HepG2 (cell line): ENCODE measurements around the gene SCARF1. TPM values are rescaled to one million over a fixed set of nuclear protein-coding genes. Genes with fewer than 3 reads are reported as not detected.

Experiments
- AHR ChIP-seq: IDR thresholded peaks from 2 replicates; pipeline ENCODE4 v1.6.1; 2018; ENCODE audit warnings: missing genetic modification reagents, missing compliant biosample characterization
- DNMT3B ChIP-seq: conservative IDR thresholded peaks from 2 replicates; pipeline ENCODE4 v1.6.1; 2016; ENCODE audit warnings: missing biosample characterization, control low read depth
- HNRNPL ChIP-seq: fragments of 200-400 bp; formaldehyde crosslinking; IDR thresholded peaks from 2 replicates; pipeline ENCODE4 v1.6.1; 2017; ENCODE audit warnings: mild to moderate bottlenecking, low read depth, low read length
- MAFF ChIP-seq: IDR thresholded peaks from 2 replicates; pipeline ENCODE4 v1.6.1; 2011; ENCODE audit warnings: low read depth, low read length, improper control_type of control experiment
- NCOA2 ChIP-seq: sonication (generic); formaldehyde crosslinking; IDR thresholded peaks from 2 replicates; pipeline ENCODE4 v1.8.0; 2022; ENCODE audit warnings: inconsistent platforms
- NFIC ChIP-seq: IDR thresholded peaks from 2 replicates; pipeline ENCODE4 v1.6.1; 2012; ENCODE audit warnings: mild to moderate bottlenecking, low read length, inconsistent platforms
- NFKBIZ ChIP-seq: IDR thresholded peaks from 2 replicates; pipeline ENCODE4 v1.6.1; 2018; ENCODE audit warnings: missing genetic modification reagents, missing compliant biosample characterization
- PITX1 ChIP-seq: sonication (generic); formaldehyde crosslinking; IDR thresholded peaks from 2 replicates; pipeline ENCODE4 v1.5.1; 2020; ENCODE audit warnings: mild to moderate bottlenecking, missing genetic modification reagents
- ZNF225 ChIP-seq: sonication (generic); formaldehyde crosslinking; IDR thresholded peaks from 2 replicates; pipeline ENCODE4 v1.4.0; 2020; ENCODE audit warnings: mild to moderate bottlenecking, missing genetic modification reagents
- ZNF430 ChIP-seq: sonication (generic); formaldehyde crosslinking; IDR thresholded peaks from 2 replicates; pipeline ENCODE4 v1.9.0; 2021; ENCODE audit warnings: mild to moderate bottlenecking, missing genetic modification reagents
- ZNF883 ChIP-seq: sonication (generic); formaldehyde crosslinking; IDR thresholded peaks from 2 replicates; pipeline ENCODE4 v1.5.1; 2020; ENCODE audit warnings: mild to moderate bottlenecking, missing genetic modification reagents; ENCODE audit errors: not compliant biosample characterization
- polyA plus RNA-seq, 8 experiments: library from polyadenylated mRNA; depleted of rRNA in 3 of 8; stranded (reverse) in 7 of 8; unstranded in 1 of 8; fragments of >200 nt; fragmentation: Illumina TruSeq in 4 of 8; extraction: Trizol in 4 of 8; gene quantifications; 2 replicates each; pipeline versions ENCODE4 v1.2.1 to v1.2.3, GENCODE V29; 2011 to 2016; ENCODE audit warnings: low read depth in 4 of 8, missing spikeins in 1 of 8, mixed read lengths in 1 of 8; ENCODE audit not compliant: insufficient read depth in 1 of 8
- total RNA-seq, 5 experiments: library from RNA; depleted of rRNA; stranded (reverse); fragments of >200 nt; fragmentation: Illumina TruSeq; extraction: Trizol; gene quantifications; 2 replicates each; pipeline ENCODE4 v1.2.3, GENCODE V29; 2016; ENCODE audit warnings: low read depth in 1 of 5
- TF ChIP-seq, protein P1 (sequence below): sonication (generic); formaldehyde crosslinking; IDR thresholded peaks from 2 replicates; pipeline ENCODE4 v1.4.0; 2020; ENCODE audit warnings: missing genetic modification reagents, mild to moderate bottlenecking, borderline replicate concordance
- TF ChIP-seq, protein P2 (sequence below): sonication (generic); formaldehyde crosslinking; IDR thresholded peaks from 2 replicates; pipeline ENCODE4 v1.5.0; 2020; ENCODE audit warnings: missing genetic modification reagents
- TF ChIP-seq, protein P3 (sequence below): sonication (generic); formaldehyde crosslinking; conservative IDR thresholded peaks from 2 replicates; pipeline ENCODE4 v1.4.0; 2020; ENCODE audit warnings: missing genetic modification reagents
- TF ChIP-seq, protein P4 (sequence below): sonication (generic); formaldehyde crosslinking; IDR thresholded peaks from 2 replicates; pipeline ENCODE4 v1.4.0; 2020; ENCODE audit warnings: missing genetic modification reagents

SCARF1 gene
- total and polyA plus RNA-seq, 2 of the 13 experiments (the other 11 are each of a cell fraction or from before 2014, with no cell fraction given): 0.24 to 0.71 TPM

DNA sequence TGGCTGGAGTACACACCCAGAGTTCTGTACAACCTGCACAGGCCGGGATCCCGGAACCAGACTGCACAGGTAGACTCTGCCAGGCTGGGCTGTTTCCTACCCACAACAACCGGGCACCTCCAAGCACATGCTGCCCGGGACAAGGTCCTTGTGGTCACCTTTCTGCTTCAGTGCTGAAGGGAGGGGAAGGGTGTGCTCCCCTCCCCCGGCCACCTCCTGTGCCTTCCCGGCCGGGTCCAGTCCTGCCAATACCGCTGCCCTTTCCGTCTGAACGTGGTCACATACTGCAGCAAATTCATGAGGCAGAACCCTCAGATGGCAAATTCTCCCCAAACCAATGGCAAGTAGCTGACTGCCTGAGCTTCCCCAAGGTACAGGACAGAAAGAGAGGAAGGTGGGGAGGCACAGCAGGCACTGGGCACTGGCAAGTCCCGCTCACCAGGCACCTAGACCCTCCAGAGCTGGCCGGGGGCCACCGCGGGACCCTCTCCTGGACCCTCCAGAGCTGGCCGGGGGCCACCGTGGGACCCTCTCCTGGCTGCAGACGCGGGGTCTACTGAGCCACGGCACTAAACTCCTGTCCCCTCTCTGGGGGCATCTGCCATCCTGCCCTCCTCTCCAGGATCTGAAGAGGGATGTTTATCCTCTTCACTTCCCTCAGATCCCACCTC, 39.7 kb downstream of the SCARF1 start (continued):
- TF ChIP-seq, protein P1, sequence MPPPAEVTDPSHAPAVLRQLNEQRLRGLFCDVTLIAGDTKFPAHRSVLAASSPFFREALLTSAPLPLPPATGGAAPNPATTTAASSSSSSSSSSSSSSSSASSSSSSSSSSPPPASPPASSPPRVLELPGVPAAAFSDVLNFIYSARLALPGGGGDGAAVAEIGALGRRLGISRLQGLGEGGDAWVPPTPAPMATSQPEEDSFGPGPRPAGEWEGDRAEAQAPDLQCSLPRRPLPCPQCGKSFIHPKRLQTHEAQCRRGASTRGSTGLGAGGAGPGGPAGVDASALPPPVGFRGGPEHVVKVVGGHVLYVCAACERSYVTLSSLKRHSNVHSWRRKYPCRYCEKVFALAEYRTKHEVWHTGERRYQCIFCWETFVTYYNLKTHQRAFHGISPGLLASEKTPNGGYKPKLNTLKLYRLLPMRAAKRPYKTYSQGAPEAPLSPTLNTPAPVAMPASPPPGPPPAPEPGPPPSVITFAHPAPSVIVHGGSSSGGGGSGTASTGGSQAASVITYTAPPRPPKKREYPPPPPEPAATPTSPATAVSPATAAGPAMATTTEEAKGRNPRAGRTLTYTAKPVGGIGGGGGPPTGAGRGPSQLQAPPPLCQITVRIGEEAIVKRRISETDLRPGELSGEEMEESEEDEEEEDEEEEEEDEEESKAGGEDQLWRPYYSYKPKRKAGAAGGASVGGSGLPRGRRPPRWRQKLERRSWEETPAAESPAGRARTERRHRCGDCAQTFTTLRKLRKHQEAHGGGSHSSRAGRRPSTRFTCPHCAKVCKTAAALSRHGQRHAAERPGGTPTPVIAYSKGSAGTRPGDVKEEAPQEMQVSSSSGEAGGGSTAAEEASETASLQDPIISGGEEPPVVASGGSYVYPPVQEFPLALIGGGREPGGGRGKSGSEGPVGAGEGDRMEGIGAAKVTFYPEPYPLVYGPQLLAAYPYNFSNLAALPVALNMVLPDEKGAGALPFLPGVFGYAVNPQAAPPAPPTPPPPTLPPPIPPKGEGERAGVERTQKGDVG (CRISPR knock-in tag): 0 out of 2 replicates have a peak, but pooled peaks have one; percentile 4
- TF ChIP-seq NFIC: no peak
- no peak for TF ChIP-seq NFKBIZ (CRISPR knock-in tag)
- TF ChIP-seq, protein P2, sequence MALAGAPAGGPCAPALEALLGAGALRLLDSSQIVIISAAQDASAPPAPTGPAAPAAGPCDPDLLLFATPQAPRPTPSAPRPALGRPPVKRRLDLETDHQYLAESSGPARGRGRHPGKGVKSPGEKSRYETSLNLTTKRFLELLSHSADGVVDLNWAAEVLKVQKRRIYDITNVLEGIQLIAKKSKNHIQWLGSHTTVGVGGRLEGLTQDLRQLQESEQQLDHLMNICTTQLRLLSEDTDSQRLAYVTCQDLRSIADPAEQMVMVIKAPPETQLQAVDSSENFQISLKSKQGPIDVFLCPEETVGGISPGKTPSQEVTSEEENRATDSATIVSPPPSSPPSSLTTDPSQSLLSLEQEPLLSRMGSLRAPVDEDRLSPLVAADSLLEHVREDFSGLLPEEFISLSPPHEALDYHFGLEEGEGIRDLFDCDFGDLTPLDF (CRISPR knock-in tag): no peak
- TF ChIP-seq, protein P3, sequence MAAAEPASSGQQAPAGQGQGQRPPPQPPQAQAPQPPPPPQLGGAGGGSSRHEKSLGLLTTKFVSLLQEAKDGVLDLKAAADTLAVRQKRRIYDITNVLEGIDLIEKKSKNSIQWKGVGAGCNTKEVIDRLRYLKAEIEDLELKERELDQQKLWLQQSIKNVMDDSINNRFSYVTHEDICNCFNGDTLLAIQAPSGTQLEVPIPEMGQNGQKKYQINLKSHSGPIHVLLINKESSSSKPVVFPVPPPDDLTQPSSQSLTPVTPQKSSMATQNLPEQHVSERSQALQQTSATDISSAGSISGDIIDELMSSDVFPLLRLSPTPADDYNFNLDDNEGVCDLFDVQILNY (CRISPR knock-in tag): no peak
- no peak for TF ChIP-seq AHR (CRISPR knock-in tag)
- no peak for TF ChIP-seq ZNF225 (CRISPR knock-in tag)
- no peak for TF ChIP-seq DNMT3B (CRISPR knock-in tag)
- TF ChIP-seq HNRNPL: peak; percentile 38; the same call in 1 of the 2 replicates
- no peak for TF ChIP-seq NCOA2 (CRISPR knock-in tag)
- no peak for TF ChIP-seq ZNF883 (CRISPR knock-in tag)
- TF ChIP-seq MAFF: no peak
- peak; percentile 15; the same call in 1 of the 2 replicates for TF ChIP-seq PITX1 (CRISPR knock-in tag)
- TF ChIP-seq ZNF430: peak; percentile 12; the same call in 1 of the 2 replicates
- TF ChIP-seq, protein P4, sequence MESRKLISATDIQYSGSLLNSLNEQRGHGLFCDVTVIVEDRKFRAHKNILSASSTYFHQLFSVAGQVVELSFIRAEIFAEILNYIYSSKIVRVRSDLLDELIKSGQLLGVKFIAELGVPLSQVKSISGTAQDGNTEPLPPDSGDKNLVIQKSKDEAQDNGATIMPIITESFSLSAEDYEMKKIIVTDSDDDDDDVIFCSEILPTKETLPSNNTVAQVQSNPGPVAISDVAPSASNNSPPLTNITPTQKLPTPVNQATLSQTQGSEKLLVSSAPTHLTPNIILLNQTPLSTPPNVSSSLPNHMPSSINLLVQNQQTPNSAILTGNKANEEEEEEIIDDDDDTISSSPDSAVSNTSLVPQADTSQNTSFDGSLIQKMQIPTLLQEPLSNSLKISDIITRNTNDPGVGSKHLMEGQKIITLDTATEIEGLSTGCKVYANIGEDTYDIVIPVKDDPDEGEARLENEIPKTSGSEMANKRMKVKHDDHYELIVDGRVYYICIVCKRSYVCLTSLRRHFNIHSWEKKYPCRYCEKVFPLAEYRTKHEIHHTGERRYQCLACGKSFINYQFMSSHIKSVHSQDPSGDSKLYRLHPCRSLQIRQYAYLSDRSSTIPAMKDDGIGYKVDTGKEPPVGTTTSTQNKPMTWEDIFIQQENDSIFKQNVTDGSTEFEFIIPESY (CRISPR knock-in tag): peak; percentile 82
